Measurements from ENCODE around the gene TSBP1.

- TF ChIP-seq PCBP1 (IDR thresholded peaks at IDR 0.05; ENCODE audit: low read depth, low read length, poor library complexity, severe bottlenecking), result no peak
- TF ChIP-seq, protein P1, sequence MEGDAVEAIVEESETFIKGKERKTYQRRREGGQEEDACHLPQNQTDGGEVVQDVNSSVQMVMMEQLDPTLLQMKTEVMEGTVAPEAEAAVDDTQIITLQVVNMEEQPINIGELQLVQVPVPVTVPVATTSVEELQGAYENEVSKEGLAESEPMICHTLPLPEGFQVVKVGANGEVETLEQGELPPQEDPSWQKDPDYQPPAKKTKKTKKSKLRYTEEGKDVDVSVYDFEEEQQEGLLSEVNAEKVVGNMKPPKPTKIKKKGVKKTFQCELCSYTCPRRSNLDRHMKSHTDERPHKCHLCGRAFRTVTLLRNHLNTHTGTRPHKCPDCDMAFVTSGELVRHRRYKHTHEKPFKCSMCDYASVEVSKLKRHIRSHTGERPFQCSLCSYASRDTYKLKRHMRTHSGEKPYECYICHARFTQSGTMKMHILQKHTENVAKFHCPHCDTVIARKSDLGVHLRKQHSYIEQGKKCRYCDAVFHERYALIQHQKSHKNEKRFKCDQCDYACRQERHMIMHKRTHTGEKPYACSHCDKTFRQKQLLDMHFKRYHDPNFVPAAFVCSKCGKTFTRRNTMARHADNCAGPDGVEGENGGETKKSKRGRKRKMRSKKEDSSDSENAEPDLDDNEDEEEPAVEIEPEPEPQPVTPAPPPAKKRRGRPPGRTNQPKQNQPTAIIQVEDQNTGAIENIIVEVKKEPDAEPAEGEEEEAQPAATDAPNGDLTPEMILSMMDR (IDR thresholded peaks at IDR 0.05 in 2 of 3, conservative IDR thresholded peaks at IDR 0.05 in 1 of 3; ENCODE audit: insufficient read depth in 2 of 3, low read depth in 1 of 3, low read length in 3 of 3), result no peak
- no peak for TF ChIP-seq CHD4 (IDR thresholded peaks at IDR 0.05; ENCODE audit: insufficient read depth, insufficient replicate concordance, low read depth, low read length, poor library complexity, severe bottlenecking)
- TF ChIP-seq USF2 (CRISPR knock-in tag; IDR thresholded peaks at IDR 0.05), result no peak
Observed at GRCh38 chr6:32244270-32244669, 127.4 kb downstream of the TSBP1 start.

Measured in K562 (cell line).